ENCODE data around the gene THADA. TPM values are rescaled to one million over a fixed set of nuclear protein-coding genes. Genes with fewer than 3 reads are reported as not detected.

The THADA gene
- total RNA-seq, 4 donors from 2014 or later = 31.2 to 68.8 (median 54.9) TPM

GRCh38 chr2:43524177-43524965 lies 71.5 kb downstream of the THADA start:
- intact Hi-C loops (cut with DNase I; ENCODE audit: low total_unique reads) = no loop called here
- no peaks in the 10 kb centered on the region for H3K9me3 ChIP-seq
- peak overlapping the region; percentile 77 to 86 for H3K27ac ChIP-seq
- peak; percentile 21 to 49 (median 35) for TF ChIP-seq CTCF (IDR thresholded peaks at IDR 0.05)
- TF ChIP-seq POLR2A (IDR thresholded peaks at IDR 0.05) = no peak
- no peaks in the 10 kb centered on the region for H3K27me3 ChIP-seq
- H3K4me3 ChIP-seq = no peak overlapping the region
- no peaks in the 10 kb centered on the region for H3K36me3 ChIP-seq
- DNase-seq = peak in 1 of 2 donors; percentile 52
- H3K4me1 ChIP-seq = peaks cover 18 to 23% of the 10 kb centered on the region in 2 donors

- no peak for DNase-seq
- intact Hi-C loops (cut with DNase I; ENCODE audit: low total_unique reads) = no loop called here
- Histone ChIP-seq H3K27ac (peak overlapping the region in 1 of 2 donors; percentile 95), H3K9me3 (no peaks in the 10 kb centered on the region), H3K27me3 (no peaks in the 10 kb centered on the region), H3K36me3 (no peaks in the 10 kb centered on the region), H3K4me1 (peaks cover 20 to 28% of the 10 kb centered on the region in 2 donors), H3K4me3 (no peak overlapping the region)
- TF ChIP-seq POLR2A (IDR thresholded peaks at IDR 0.05) (no peak), CTCF (IDR thresholded peaks at IDR 0.05) (no peak)
Measured at GRCh38 chr2:43522177-43522576, 73.7 kb downstream of the THADA start.

- DNase-seq = no peak
- H3K4me1 ChIP-seq = peaks cover 14 to 23% of the 10 kb centered on the region in 2 donors
- TF ChIP-seq POLR2A (IDR thresholded peaks at IDR 0.05) (no peak), CTCF (IDR thresholded peaks at IDR 0.05) (no peak)
- H3K27me3 ChIP-seq = no peaks in the 10 kb centered on the region
- intact Hi-C loops (cut with DNase I; ENCODE audit: low total_unique reads) = no loop called here
- H3K4me3 ChIP-seq = no peak overlapping the region
- no peaks in the 10 kb centered on the region for H3K36me3 ChIP-seq
- H3K27ac ChIP-seq = peak overlapping the region; percentile 84 to 95
- no peaks in the 10 kb centered on the region for H3K9me3 ChIP-seq
Measured at GRCh38 chr2:43521568-43521967, 74.3 kb downstream of the THADA start.

GRCh38 chr2:43520919-43521318 lies 74.9 kb downstream of the THADA start:
- Histone ChIP-seq H3K27ac (peak overlapping the region; percentile 84 to 95), H3K27me3 (no peaks in the 10 kb centered on the region), H3K36me3 (no peaks in the 10 kb centered on the region), H3K9me3 (no peaks in the 10 kb centered on the region), H3K4me3 (no peak overlapping the region), H3K4me1 (peaks cover 8 to 19% of the 10 kb centered on the region in 2 donors)
- no peak for DNase-seq
- intact Hi-C loops (cut with DNase I; ENCODE audit: low total_unique reads) = no loop called here
- no peak for TF ChIP-seq POLR2A (IDR thresholded peaks at IDR 0.05)
- no peak for TF ChIP-seq CTCF (IDR thresholded peaks at IDR 0.05)

DNA sequence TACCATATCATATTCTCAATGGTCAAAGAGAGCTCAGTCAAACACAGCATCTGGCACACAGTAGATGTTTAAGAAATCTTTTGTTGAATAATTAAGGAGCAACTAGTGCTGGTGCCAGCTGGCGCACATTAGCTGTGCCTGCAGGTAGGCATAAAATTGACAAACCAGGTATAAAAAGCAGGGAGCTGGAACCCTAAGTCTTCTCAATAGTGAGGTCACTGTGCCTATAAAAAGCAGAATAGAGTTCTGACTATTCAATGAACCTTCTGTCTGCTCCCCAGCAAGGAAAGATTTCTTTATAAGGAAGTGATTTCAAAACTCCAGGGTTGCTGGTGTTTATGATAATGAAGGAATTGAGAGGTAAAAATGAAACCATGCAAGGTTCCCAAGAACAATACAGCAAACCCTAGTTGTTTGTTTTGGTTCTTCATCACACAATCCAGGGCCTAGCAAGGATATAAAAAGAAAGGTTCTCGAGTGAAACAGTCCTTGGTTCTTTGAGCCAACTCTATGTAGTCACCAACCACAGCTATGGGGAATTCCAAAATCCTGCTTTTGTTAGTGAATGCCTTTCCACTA lies 76.1 kb downstream of the THADA start:
- Histone ChIP-seq H3K9me3 (no peaks in the 10 kb centered on the region), H3K27ac (peak overlapping the region; percentile 84 to 95), H3K4me1 (peaks cover 8 to 15% of the 10 kb centered on the region in 2 donors), H3K4me3 (no peak overlapping the region), H3K27me3 (no peaks in the 10 kb centered on the region), H3K36me3 (no peaks in the 10 kb centered on the region)
- intact Hi-C loops (cut with DNase I; ENCODE audit: low total_unique reads) = no loop called here
- no peak for DNase-seq
- no peak for TF ChIP-seq POLR2A (IDR thresholded peaks at IDR 0.05)
- no peak for TF ChIP-seq CTCF (IDR thresholded peaks at IDR 0.05)
